Transverse colon (tissue), 4 donors: ENCODE results near the gene KRT23. TPM values are rescaled to one million over a fixed set of nuclear protein-coding genes. Genes with fewer than 3 reads are reported as not detected.

Experiments used
- DNase-seq: peaks from one replicate; pipeline ENCODE4 v3.0.0-alpha.2; 2019
- H3K27ac ChIP-seq, 4 donors: fragments of 200-600 bp; sonication (generic); 2 replicates each; pipeline ENCODE4 v1.5.1; 2016 to 2018; ENCODE audit warnings: inconsistent platforms in 4 of 4
- H3K27me3 ChIP-seq: fragments of 200-600 bp; sonication (generic); 2 replicates; pipeline ENCODE4 v1.5.1; 2017; ENCODE audit warnings: inconsistent platforms
- H3K36me3 ChIP-seq, 4 donors: fragments of 200-600 bp; sonication (generic); 2 replicates each; pipeline ENCODE4 v1.5.1; 2017 to 2019; ENCODE audit warnings: inconsistent platforms in 4 of 4
- H3K4me1 ChIP-seq, 4 donors: fragments of 200-600 bp; sonication (generic); 2 replicates each; pipeline ENCODE4 v1.5.1; 2017 to 2020; ENCODE audit warnings: inconsistent platforms in 4 of 4
- H3K4me3 ChIP-seq, 4 donors: fragments of 200-600 bp; sonication (generic); 1 replicate in 1 of 4; 2 replicates in 3 of 4; pipeline versions ENCODE4 v1.5.1 to v1.6.1; 2017 to 2019; ENCODE audit warnings: inconsistent platforms in 4 of 4
- H3K9me3 ChIP-seq, 2 donors: fragments of 200-600 bp; sonication (generic); 2 replicates each; pipeline ENCODE4 v1.5.1; 2017 to 2019; ENCODE audit warnings: inconsistent platforms in 2 of 2
- EP300 ChIP-seq: sonication (generic); formaldehyde crosslinking; IDR thresholded peaks from one replicate; pipeline ENCODE4 v1.6.1; 2017; ENCODE audit warnings: antibody characterized with exemption, low read depth
- POLR2A ChIP-seq: fragments of 450-650 bp; IDR thresholded peaks from one replicate; pipeline ENCODE4 v1.6.1; 2016; ENCODE audit warnings: antibody characterized with exemption, mild to moderate bottlenecking, moderate library complexity
- POLR2AphosphoS5 ChIP-seq, 3 donors: sonication (generic); formaldehyde crosslinking; IDR thresholded peaks; one replicate each; pipeline ENCODE4 v1.6.1; 2016; ENCODE audit warnings: antibody characterized with exemption in 3 of 3
- WGBS, 2 donors: methylation state at CpG; one replicate each; pipeline ENCODE4 v1.1.5; 2018; ENCODE audit warnings: low coverage in 1 of 2; 5-methylcytosine and 5-hydroxymethylcytosine counted together
- in situ Hi-C, 4 donors: fragments of 200-750 bp; cut with MboI; loops; one replicate each; pipeline versions ENCODE4 v1.15.0 to v1.15.1; 2017; ENCODE audit warnings: low sequenced_read_pairs in 3 of 4, low pct_ligation_motif_present in 1 of 4, low pct_unique_long_range_greater_than_20kb in 1 of 4
- intact Hi-C: fragments of 100-400 bp; cut with DNase I; formaldehyde crosslinking; loops from one replicate; pipeline ENCODE4 v1.15.1; 2023; ENCODE audit warnings: low total_unique reads
- total RNA-seq, 4 donors: library from RNA; depleted of rRNA; stranded (reverse); fragments of >200 nt; gene quantifications; one replicate each; pipeline ENCODE4 v1.1.0, GENCODE V29; 2016
- TF ChIP-seq, protein P1 (sequence below), 5 experiments: fragments of 200-600 bp in 3 of 5; fragments of 450-650 bp in 2 of 5; sonication (generic) in 3 of 5; IDR thresholded peaks; 1 replicate in 2 of 5; 2 replicates in 3 of 5; pipeline ENCODE4 v1.5.1; 2016 to 2017; ENCODE audit warnings: antibody characterized with exemption in 5 of 5, inconsistent platforms in 3 of 5, mild to moderate bottlenecking in 2 of 5, moderate library complexity in 1 of 5

Gene KRT23
- total RNA-seq, 4 donors from 2014 or later: 1.1 to 2.5 TPM; not detected in 2

DNA sequence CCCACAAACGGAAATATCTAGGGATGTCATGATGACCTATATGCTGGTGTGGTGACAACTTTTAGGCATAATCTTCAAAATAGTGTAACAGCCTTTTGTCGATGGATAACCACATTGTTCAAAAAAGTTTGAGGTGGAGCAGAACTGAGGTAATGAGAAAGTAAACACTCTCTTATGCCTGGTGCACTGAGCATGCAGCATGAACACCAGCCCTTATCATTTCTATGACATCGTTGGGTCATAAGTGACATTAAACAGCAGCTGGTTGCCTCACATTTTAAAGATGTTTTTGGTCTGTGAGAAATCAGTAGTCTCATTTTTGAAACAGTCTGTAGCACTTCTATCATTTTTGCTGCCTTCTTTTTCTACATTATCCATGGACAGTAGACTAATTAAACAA lies 1.8 kb downstream of the KRT23 start:
- in situ Hi-C loops: no loop called here
- 59 to 67% methylated on average over 3 of the region's 3 CpGs for WGBS, 2 donors
- no peaks in the 10 kb centered on the region for H3K27me3 ChIP-seq
- H3K9me3 ChIP-seq: no peaks in the 10 kb centered on the region
- no peak overlapping the region for H3K27ac ChIP-seq
- TF ChIP-seq, protein P1, sequence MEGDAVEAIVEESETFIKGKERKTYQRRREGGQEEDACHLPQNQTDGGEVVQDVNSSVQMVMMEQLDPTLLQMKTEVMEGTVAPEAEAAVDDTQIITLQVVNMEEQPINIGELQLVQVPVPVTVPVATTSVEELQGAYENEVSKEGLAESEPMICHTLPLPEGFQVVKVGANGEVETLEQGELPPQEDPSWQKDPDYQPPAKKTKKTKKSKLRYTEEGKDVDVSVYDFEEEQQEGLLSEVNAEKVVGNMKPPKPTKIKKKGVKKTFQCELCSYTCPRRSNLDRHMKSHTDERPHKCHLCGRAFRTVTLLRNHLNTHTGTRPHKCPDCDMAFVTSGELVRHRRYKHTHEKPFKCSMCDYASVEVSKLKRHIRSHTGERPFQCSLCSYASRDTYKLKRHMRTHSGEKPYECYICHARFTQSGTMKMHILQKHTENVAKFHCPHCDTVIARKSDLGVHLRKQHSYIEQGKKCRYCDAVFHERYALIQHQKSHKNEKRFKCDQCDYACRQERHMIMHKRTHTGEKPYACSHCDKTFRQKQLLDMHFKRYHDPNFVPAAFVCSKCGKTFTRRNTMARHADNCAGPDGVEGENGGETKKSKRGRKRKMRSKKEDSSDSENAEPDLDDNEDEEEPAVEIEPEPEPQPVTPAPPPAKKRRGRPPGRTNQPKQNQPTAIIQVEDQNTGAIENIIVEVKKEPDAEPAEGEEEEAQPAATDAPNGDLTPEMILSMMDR (IDR thresholded peaks at IDR 0.05): no peak
- no peak for TF ChIP-seq POLR2AphosphoS5 (IDR thresholded peaks at IDR 0.05)
- no peak for TF ChIP-seq POLR2A
- TF ChIP-seq EP300: no peak
- intact Hi-C loops: no loop called here
- no peaks in the 10 kb centered on the region for H3K36me3 ChIP-seq
- no peak for DNase-seq
- no peak overlapping the region for H3K4me3 ChIP-seq
- H3K4me1 ChIP-seq: peaks cover 0 to 10% (median 0%) of the 10 kb centered on the region in 4 donors

DNA sequence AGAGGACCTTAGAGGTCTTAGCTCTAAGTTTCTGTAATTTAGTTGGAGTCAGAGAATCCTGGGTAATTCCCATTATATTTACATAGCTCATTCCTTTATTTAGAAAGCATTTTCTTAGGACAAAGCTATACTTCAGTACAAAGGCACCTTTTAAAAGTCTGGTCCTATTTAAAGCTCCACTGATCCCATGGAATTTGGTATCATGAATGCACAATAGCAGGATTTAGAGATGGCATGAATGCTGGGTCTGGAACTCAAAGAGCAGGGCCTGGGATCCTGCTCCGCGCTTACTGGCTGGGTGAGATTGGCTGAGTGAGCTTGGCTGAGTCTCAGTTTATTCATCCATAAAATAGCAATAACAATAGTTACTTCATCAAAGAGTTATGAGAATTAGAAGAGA lies 4.8 kb downstream of the KRT23 start:
- H3K27me3 ChIP-seq: no peaks in the 10 kb centered on the region
- no peak overlapping the region for H3K27ac ChIP-seq
- H3K4me1 ChIP-seq: peaks cover 0 to 10% (median 0%) of the 10 kb centered on the region in 4 donors
- WGBS, 2 donors: 64% methylated on average over 2 of the region's 2 CpGs; no CpG with 5 or more reads in 1 of the 2 donors
- no peak for TF ChIP-seq POLR2AphosphoS5 (IDR thresholded peaks at IDR 0.05)
- no peak for TF ChIP-seq POLR2A
- no peak for TF ChIP-seq EP300
- TF ChIP-seq, protein P1 (IDR thresholded peaks at IDR 0.05): no peak
- intact Hi-C loops: no loop called here
- H3K4me3 ChIP-seq: no peak overlapping the region
- in situ Hi-C loops: no loop called here
- no peaks in the 10 kb centered on the region for H3K36me3 ChIP-seq
- no peaks in the 10 kb centered on the region for H3K9me3 ChIP-seq
- no peak for DNase-seq

DNA sequence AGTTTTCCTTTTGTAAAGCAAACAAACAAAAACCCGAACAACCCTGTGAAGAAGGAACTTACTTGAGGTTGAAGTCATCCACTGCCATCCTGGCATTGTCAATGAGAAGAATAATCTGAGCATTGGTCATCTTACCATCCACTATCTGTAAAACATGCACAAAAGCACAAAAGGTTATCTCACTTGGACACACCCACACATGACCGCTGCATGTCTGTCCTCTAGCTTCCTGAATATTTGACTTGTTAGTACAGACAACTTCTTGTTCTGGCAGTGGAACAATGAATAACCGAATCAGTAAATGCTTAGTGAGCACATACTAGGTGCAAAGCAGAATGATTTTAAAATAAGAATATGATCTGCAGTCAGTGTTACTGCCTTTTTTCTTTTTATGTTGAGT lies 6.1 kb downstream of the KRT23 start:
- 57 to 80% methylated on average over 3 of the region's 3 CpGs for WGBS, 2 donors
- peaks cover 2% of the 10 kb centered on the region for H3K27me3 ChIP-seq
- in situ Hi-C loops (no loop called here), intact Hi-C loops (no loop called here)
- no peak overlapping the region for H3K4me3 ChIP-seq
- no peaks in the 10 kb centered on the region for H3K9me3 ChIP-seq
- TF ChIP-seq, protein P1 (IDR thresholded peaks at IDR 0.05): no peak
- peaks cover 0 to 1% (median 0%) of the 10 kb centered on the region in 4 donors for H3K4me1 ChIP-seq
- DNase-seq: no peak
- H3K36me3 ChIP-seq: no peaks in the 10 kb centered on the region
- no peak overlapping the region for H3K27ac ChIP-seq

DNA sequence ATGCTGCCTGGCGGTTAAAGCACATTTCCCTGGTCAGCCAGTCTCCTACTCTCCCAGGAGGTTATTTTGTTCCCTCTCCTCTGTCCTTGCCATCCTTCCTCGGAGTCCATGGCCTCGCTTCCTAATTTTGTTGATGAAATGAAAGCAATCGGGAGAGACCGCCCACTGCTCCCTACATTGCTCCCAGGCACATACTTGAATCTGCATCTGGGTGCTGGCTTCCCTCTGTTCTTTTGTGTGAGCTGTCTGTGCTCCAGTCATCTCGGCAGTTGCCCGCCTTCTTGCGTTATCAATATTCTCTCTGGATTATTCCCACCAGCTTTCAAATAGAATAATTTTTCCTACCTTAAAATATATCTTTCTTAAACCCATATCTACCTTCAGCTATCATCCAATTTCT lies 11.1 kb downstream of the KRT23 start:
- DNase-seq: no peak
- 79 to 81% methylated on average over 8 of the region's 8 CpGs for WGBS, 2 donors
- TF ChIP-seq, protein P1 (IDR thresholded peaks at IDR 0.05): no peak
- TF ChIP-seq POLR2A (no peak), POLR2AphosphoS5 (IDR thresholded peaks at IDR 0.05) (no peak), EP300 (no peak)
- Histone ChIP-seq H3K27ac (no peak overlapping the region), H3K36me3 (no peaks in the 10 kb centered on the region), H3K9me3 (no peaks in the 10 kb centered on the region), H3K4me1 (no peaks in the 10 kb centered on the region), H3K4me3 (no peak overlapping the region), H3K27me3 (peaks cover 16% of the 10 kb centered on the region)
- intact Hi-C loops: no loop called here
- in situ Hi-C loops: no loop called here
